Activated T-helper 17 cell treated with anti-CD3 and anti-CD28 coated beads, Interleukin-2, amount 50 U/mL, for 72 hours (primary cell): Measurements from ENCODE around the gene KCNG2. TPM values are rescaled to one million over a fixed set of nuclear protein-coding genes. Genes with fewer than 3 reads are reported as not detected.
A peak's percentile ranks its signal among the peaks of the same experiment; 100 is the strongest.
"Not testable (repeated sequence)": the region's sequence is repeated elsewhere in the genome, so short reads cannot be mapped to it uniquely, and the experiment has no call there.

Source experiments
- ATAC-seq: fragments of 150-1000 bp; cut with Tn5 transposase; replicated peaks from 2 replicates; pipeline ENCODE4 v1.10.0; 2021; ENCODE audit warnings: mild to moderate bottlenecking, moderate library complexity
- H3K27ac Mint-ChIP-seq: one replicate; pipeline ENCODE4 v1.8.0; 2022; ENCODE audit warnings: mixed read lengths
- H3K27me3 Mint-ChIP-seq: one replicate; pipeline ENCODE4 v1.8.0; 2022; ENCODE audit warnings: mixed read lengths
- H3K36me3 Mint-ChIP-seq: one replicate; pipeline ENCODE4 v1.8.0; 2022; ENCODE audit warnings: low read depth, mild to moderate bottlenecking, mixed read lengths
- H3K4me1 Mint-ChIP-seq: one replicate; pipeline ENCODE4 v1.8.0; 2022; ENCODE audit warnings: mixed read lengths
- H3K4me3 Mint-ChIP-seq: one replicate; pipeline ENCODE4 v1.8.0; 2022; ENCODE audit warnings: mild to moderate bottlenecking, mixed read lengths
- H3K9me3 Mint-ChIP-seq: one replicate; pipeline ENCODE4 v1.8.0; 2022; ENCODE audit warnings: mixed read lengths
- total RNA-seq, 2 donors: library from RNA; stranded (reverse); gene quantifications; one replicate each; pipeline ENCODE4 v1.2.3, GENCODE V29; 2022

The KCNG2 gene
- total RNA-seq, 2 donors from 2014 or later = not detected

DNA sequence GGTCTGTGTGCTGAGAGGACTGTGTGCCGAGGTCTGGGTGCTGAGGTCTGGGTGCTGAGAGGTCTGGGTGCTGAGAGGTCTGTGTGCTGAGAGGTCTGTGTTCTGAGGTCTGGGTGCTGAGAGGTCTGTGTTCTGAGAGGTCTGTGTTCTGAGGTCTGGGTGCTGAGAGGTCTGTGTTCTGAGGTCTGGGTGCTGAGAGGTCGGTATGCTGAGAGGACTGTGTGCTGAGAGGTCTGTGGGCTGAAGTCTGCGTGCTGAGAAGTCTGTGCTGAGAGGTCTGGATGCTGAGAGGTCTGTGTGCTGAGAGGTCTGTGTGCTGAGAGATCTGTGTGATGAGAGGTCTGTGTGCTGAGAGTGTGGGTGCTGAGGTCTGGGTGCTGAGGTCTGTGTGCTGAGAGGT, 68.2 kb downstream of the KCNG2 start:
- not testable (repeated sequence) for H3K27me3 Mint-ChIP-seq, ATAC-seq, H3K4me1 Mint-ChIP-seq, H3K9me3 Mint-ChIP-seq, H3K36me3 Mint-ChIP-seq, H3K4me3 Mint-ChIP-seq, H3K27ac Mint-ChIP-seq

DNA sequence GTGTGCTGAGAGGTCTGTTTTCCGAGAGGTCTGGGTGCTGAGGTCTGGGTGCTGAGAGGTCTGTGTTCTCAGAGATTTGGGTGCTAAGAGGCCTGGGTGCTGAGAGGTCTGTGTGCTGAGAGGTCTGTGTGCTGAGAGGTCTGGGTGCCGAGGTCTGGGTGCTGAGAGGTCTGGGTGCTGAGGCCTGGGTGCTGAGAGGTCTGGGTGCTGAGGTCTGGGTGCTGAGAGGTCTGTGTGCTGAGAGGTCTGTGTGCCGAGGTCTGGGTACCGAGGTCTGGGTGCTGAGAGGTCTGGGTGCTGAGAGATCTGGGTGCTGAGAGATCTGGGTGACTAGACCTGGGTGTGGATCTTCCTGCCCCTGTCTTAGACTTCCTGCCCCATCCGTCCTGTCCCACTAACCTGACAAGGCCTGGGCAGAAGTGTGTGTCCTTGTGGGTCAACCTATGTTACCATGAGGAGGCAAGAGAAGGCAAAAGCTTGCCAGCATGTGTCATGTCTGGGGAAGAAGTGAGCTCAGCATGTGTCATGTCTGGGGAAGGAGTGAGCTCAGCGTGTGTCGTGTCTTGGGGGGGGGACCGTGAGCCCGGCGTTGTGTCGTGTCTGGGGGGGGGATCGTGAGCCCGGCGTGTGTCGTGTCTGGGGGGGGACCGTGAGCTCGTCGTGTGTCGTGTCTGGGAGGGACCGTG, 69.3 kb downstream of the KCNG2 start:
- no peaks in the 10 kb centered on the region for H3K36me3 Mint-ChIP-seq
- peak; percentile 12 for ATAC-seq
- no peak overlapping the region for H3K4me3 Mint-ChIP-seq
- H3K4me1 Mint-ChIP-seq = no peaks in the 10 kb centered on the region
- H3K27ac Mint-ChIP-seq = no peak overlapping the region
- no peaks in the 10 kb centered on the region for H3K27me3 Mint-ChIP-seq
- H3K9me3 Mint-ChIP-seq = peaks cover 2% of the 10 kb centered on the region

DNA sequence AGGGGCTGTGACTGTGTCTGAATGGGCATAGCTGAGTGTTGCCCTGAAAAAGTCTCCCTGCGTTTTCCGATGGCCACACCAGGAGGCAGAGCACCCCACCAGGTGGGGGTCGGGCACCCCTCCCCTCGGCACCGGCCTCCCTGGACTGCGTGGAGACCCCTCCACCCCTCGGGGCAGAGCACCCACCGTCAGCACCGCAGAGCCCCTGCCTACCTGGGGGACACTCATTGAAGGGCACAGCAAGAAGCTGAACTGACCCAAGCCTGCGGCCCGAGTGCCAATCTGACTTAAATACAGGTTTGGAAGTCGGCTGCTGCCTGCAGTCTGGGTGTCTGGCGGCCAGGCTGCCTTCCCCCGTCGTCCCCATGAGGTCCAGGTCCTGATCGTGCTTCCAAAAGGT, 69.9 kb downstream of the KCNG2 start:
- Mint-ChIP-seq H3K27me3 (no peaks in the 10 kb centered on the region), H3K9me3 (no peaks in the 10 kb centered on the region), H3K27ac (no peak overlapping the region), H3K36me3 (no peaks in the 10 kb centered on the region), H3K4me3 (no peak overlapping the region), H3K4me1 (no peaks in the 10 kb centered on the region)
- no peak for ATAC-seq

DNA sequence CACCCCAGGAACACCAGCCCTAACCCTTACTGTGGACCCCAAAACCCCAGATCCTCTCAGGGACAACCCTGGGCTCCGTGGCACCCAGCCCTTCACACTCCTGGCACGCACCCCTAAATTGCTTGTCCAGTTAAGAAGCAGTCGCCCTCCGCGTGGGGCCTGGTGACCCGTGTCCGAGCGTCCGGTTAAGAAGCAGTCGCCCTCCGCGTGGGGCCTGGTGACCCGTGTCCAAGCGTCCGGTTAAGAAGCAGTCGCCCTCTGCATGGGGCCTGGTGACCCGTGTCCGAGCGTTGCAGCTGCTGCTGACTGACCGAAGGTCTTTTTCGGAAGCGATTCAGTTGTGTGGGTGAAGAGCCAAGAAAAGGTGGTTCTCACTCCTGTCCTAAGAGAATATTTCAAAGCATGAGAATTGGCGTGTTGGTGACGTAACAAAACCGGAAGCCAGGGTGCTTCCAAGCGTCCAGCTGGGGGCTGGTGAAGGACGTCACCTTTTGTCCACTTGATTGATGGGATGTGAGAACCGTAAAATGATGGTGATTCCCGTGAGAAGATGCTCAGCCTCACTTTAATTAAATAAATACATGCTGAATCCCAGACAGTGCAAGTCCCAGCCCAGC, 70.5 kb downstream of the KCNG2 start:
- Mint-ChIP-seq H3K9me3 (no peaks in the 10 kb centered on the region), H3K4me3 (no peak overlapping the region), H3K4me1 (no peaks in the 10 kb centered on the region), H3K27ac (no peak overlapping the region), H3K27me3 (no peaks in the 10 kb centered on the region), H3K36me3 (no peaks in the 10 kb centered on the region)
- no peak for ATAC-seq

DNA sequence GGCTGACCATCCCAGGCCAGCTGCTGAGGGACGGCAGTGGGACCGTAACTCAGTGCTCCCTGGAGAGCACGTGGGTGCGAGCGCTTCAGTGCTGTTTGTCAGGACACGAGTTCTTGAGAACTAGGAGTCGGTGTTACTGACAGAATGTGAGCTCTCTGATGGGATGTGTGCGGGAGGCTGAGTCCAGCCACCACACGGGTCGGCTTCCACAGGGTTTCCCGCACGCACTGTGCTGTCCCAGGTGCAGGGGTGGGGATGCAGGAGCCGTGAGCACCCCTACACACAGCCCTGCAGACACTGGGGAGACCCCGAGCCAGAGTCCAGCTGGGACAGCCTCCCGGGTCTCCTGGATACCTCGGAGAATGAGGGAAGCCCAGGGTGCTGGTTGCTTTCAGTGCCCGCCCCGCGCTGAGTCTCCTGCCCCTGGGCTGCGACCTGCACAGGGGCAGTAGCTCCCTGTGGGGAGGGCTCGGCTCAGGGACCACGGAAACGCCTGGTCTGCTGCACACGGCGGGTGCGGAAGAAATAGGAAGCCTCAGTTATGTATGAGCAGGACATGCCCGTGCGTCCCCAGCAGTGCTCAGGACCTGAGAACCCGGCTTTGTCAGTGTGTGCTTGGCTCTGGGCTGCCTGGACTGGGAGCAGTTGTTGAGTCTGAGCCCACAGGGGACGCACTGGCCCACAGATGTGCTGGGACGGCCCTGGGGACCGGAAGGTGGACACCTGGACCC, 71.2 kb downstream of the KCNG2 start:
- no peak for ATAC-seq
- Mint-ChIP-seq H3K36me3 (no peaks in the 10 kb centered on the region), H3K9me3 (no peaks in the 10 kb centered on the region), H3K27me3 (peaks cover under 1% of the 10 kb centered on the region), H3K4me3 (no peak overlapping the region), H3K27ac (no peak overlapping the region), H3K4me1 (no peaks in the 10 kb centered on the region)

DNA sequence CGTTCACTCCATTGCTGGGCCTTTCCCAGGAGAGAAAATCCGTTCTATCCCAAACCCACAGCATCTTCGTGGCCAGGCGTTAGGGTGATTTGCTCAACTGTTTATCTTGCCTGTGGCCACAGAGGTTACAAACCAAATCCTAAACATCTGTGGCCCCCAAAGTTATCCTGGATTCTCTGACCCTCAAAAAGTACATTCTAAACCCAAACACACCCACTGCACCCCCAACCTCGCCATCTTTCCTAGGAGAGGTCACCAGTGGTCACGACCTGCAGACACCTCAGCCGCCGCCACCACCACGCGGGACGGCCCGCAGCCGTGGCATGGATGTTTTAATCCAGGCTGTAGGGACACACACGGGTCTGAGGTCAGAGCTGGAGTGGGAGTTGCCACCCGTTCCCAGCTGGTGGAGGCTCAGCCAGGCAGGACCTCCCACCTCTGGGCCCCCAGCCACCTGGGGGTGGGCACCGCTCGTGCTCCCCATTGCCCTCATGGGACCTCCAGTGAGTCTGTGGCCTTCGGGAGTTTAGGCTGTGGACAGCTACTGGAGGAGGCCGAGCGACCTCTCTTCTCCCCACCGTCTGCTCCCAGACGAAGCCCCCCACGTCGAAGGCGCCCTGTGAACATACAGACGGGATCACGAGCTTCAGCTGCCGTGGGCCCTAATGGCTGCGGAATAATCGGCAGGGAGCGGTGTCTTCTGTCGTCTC, 72.0 kb downstream of the KCNG2 start:
- Mint-ChIP-seq H3K9me3 (no peaks in the 10 kb centered on the region), H3K4me1 (no peaks in the 10 kb centered on the region), H3K27me3 (peaks cover 3% of the 10 kb centered on the region), H3K27ac (no peak overlapping the region), H3K36me3 (no peaks in the 10 kb centered on the region), H3K4me3 (no peak overlapping the region)
- ATAC-seq = no peak

DNA sequence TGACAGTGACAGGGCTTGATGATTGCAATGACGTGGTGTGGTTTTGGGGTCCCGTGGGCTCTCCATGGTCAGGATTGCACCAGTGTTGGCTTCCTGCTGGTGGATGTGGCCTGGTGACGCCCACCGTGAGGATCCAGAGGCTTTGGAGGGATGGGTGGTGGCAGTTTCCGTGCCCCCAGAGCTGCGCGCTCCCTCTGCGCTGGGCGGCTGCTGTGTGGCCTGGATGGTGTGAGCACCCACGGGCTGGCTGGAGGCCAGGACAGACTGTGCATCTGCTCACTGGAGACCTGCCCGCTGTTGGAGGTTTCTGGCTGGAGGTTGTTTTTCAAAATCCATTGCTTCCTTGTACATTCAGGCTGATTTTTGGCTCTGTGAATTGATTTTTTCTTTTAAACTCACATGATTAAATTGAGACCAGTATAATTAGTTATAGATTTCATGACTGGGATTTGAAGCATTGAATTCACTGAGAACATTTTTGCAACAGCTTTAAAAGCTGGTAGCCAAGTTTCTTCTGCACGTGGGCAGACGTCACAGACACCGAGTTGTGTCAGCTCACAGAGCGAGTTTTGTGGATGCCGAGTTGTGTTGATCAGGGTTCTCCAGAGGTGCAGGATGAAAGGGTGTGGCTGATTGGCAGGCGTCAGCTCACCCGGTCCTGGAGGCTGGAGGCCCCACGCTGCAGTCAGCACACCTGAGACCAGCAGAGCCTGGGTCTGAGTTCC, 72.7 kb downstream of the KCNG2 start:
- Mint-ChIP-seq H3K4me3 (no peak overlapping the region), H3K4me1 (no peaks in the 10 kb centered on the region), H3K36me3 (no peaks in the 10 kb centered on the region), H3K9me3 (no peaks in the 10 kb centered on the region), H3K27me3 (peaks cover 3% of the 10 kb centered on the region), H3K27ac (no peak overlapping the region)
- ATAC-seq = no peak

DNA sequence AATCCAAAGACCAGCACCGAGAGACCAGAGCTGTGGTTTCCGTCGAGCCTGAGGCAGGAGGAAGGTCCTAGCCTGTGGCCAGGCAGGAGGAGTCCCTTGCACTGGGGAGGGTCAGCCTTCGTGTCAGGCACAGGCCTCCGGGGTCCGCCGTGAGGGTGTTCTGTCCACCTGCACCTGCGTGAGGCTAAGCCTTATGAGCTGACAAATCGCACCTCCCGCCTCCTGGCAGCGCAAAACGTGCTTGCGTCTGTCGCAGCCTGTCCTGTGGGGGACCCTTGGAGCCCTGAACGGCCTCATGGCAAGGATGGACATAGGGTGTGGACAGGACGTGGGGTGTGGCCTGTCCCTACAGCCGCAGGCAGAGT, 73.3 kb downstream of the KCNG2 start:
- H3K9me3 Mint-ChIP-seq = no peaks in the 10 kb centered on the region
- H3K4me1 Mint-ChIP-seq = no peaks in the 10 kb centered on the region
- no peak overlapping the region for H3K27ac Mint-ChIP-seq
- peaks cover 3% of the 10 kb centered on the region for H3K27me3 Mint-ChIP-seq
- ATAC-seq = no peak
- no peak overlapping the region for H3K4me3 Mint-ChIP-seq
- H3K36me3 Mint-ChIP-seq = no peaks in the 10 kb centered on the region

DNA sequence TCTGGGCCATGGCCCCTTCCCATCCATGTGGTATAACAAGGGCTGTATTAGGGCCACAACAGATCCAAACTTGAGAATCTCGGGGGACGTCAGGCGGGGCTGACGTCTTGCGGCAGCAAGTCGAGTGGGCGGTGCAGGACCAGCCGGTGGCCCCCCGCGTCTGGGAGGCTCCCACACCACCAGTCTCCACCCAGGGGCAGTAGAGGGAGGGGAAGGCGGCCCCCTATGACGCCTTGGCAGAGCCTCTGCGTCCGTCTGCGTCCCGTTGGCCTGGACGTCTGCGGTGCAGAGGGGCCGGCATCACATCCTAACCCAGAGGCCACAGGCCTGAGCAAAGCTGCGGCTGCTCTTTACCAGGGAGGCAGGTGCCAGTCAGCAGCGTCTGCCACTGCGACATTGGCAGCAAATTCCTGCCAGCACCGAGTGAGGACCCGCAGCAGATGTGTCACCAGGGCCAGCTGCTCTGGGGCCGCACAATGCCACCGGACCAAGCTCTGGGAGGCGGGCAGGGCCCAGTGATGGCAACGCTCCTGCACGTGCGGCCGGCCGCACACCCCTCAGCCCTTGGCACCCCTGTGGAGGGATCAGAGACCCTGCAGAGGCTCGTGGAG, 73.8 kb downstream of the KCNG2 start:
- Mint-ChIP-seq H3K4me1 (no peaks in the 10 kb centered on the region), H3K27ac (no peak overlapping the region), H3K36me3 (no peaks in the 10 kb centered on the region), H3K9me3 (no peaks in the 10 kb centered on the region), H3K27me3 (peaks cover 3% of the 10 kb centered on the region), H3K4me3 (no peak overlapping the region)
- no peak for ATAC-seq

DNA sequence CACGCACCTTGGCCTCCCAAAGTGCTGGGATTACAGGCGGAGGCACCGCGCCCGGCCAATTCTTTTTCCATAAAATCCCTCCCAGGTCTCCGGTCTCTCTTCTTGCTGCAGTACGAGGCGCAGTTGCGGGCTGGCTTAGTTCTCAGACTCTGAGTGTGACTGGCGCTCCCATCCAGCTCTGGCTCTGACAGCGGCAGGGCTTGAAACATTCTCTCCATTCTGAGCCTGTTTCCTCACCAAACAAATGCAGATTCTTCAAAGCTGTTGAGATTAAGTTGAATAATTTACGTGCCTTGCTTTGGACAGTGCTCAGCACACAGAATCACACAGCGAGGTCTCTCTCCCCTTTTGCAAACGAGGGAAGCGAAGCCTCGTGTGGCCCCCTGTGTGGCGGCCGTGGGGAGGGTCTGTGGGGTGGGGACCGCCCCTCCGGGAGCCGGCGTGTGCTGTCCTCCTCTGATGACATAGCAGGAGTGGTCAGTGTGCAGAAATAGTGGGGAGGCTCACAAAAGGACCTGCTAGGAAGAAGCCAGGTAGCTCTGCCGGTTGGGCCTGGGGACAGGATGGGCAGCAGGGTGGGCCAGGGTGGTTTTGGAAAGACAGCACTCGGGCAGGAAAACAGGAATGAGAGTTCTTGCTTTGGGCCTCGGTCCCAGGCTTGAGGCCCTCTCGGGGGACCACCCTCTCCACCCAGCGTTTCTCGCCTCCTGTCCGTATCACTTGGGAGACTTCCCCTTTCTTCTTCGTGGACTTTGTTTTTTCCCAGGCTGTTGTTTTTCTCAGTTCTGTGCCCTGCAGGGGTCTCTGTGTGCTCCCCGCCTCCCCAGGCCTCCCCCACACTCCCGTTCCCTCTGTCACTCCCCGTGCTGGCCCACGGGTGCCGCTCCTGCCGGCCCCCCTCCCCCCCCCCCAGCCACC, 75.0 kb downstream of the KCNG2 start:
- peaks cover 3% of the 10 kb centered on the region for H3K27me3 Mint-ChIP-seq
- no peaks in the 10 kb centered on the region for H3K4me1 Mint-ChIP-seq
- ATAC-seq = no peak
- no peak overlapping the region for H3K27ac Mint-ChIP-seq
- no peaks in the 10 kb centered on the region for H3K36me3 Mint-ChIP-seq
- no peak overlapping the region for H3K4me3 Mint-ChIP-seq
- no peaks in the 10 kb centered on the region for H3K9me3 Mint-ChIP-seq

DNA sequence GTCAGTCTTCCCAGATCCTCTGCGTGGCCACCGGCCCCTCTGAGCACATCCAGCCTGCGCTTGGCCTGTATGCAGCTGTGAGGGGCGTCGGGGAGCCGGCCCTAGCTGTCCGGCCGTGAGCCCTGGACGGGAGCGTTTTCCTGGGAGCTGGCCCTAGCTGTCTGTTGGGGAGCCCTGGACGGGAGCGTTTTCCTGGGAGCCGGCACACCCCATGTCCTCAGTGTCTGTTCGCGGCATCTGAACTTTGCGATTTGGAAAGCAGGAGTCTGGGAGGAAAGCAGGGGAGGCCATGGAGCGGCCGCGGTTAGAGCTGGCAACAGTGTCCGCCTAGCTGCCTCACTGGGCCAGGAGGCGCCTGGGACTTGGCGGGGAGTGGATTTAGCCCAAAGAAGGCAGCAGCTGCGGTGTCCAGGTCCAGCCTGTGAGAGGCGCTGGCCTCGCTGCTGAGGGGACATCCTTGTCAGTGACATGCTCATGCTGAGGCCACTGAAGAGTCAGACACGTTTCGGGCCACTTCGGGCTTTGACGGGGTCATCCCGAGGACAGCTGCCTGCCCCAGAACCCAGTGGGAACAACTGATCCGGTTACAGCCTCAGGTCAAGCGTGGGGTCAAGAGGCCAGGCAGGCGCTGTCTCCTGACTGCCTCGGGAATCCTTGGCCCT, 75.8 kb downstream of the KCNG2 start:
- Mint-ChIP-seq H3K27ac (no peak overlapping the region), H3K36me3 (no peaks in the 10 kb centered on the region), H3K4me3 (no peak overlapping the region), H3K27me3 (peaks cover 3% of the 10 kb centered on the region), H3K4me1 (no peaks in the 10 kb centered on the region), H3K9me3 (no peaks in the 10 kb centered on the region)
- no peak for ATAC-seq

DNA sequence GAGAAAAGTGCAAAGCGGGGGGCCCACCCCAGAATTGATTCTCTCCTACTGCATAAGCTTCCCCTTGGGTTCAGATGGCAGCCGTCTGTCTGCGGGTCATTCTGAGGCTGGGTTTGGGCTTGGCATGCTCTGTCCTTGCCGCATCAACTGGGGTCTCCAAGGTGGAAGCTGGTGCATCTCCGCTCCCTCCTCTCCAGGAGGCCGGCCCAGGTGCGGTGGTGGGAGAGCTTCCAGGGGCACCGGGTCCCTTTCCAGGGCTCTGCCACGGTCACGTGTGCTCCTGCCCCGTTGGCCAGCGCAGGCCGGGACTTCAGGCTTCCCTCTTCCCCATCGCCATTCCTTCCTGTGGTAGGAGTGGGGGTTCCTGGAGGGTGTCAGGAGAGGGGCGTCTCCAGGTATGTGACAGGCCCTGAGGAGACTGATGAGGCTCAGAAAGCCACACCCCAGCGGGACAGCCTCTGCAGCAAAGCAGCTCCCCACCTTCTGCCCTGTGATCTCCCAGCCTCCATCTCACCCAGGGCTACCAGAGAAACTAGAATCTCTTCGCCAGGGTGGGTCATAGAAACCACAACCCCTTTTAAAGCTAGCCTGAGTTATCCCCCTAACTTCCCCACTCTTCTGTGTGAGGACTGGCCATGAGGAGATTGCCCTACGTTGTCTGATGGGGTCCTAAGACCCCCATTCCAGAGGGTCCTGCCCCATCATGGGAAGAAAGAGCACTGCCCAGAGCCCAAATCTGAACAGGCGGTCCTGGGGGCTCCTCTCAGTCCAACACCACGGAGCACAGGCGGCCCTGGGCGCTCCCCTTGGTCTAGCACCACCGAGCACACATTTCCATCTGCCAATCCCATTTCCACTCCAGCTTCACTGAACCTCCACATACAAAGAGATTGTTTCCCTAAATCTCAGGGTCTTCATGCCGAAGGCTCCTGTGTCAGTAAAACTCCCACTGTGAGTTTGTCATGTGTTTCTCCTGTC, 77.1 kb downstream of the KCNG2 start:
- Mint-ChIP-seq H3K4me3 (no peak overlapping the region), H3K27ac (no peak overlapping the region), H3K9me3 (no peaks in the 10 kb centered on the region), H3K27me3 (peaks cover 3% of the 10 kb centered on the region), H3K36me3 (no peaks in the 10 kb centered on the region), H3K4me1 (no peaks in the 10 kb centered on the region)
- ATAC-seq = no peak
